Measurements from ENCODE around the gene MAP4K2. TPM values are rescaled to one million over a fixed set of nuclear protein-coding genes. Genes with fewer than 3 reads are reported as not detected.

Gene MAP4K2
- total and polyA plus RNA-seq, 2 of the 4 experiments (the other 2 are of a cell fraction): 11.7 to 16.6 TPM

DNA sequence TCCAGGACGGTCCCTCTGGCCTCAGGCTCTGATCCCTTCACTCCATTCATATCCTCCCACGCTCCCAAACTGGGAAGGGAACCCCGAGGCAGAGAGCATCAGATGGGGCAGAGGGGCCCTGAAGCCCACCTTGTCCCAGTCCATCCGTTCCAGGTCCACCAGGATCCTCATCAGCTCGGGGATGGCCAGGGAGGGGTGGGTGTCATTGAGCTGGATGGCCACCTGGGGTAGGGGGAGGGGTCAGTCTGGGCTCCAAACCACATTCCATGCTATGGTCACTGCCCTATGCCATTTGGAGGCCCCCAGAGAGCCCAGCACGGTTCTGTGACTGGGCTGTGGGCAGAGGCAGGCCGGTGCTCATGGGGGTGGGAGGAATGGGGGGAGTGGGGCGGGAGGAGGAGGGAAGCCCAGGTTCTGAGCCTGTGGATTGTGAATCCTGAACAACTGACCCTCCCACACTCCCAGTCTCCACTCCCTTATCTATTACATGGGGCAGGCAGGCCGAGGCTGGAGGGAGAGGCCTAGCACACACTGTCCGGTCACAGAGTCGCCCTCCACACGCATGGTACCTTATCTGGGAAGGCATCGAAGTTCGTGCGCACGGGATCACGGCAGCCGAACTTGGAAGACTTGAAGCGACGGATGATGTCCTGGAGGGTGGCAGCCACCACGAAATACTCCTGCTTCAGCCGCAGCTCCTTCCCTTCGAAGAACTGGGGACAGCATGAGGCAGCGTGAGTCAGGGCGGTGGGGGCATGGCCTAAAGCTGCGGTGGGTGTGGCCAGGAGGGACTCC, 48.7 kb downstream of the MAP4K2 start:
- Histone ChIP-seq H3K27me3 (ENCODE audit: control insufficient read depth, insufficient read depth, low read length) (no peaks in the 10 kb centered on the region), H2BK120ac (ENCODE audit: low read depth, low read length) (no peak overlapping the region), H2BK15ac (ENCODE audit: low read depth, low read length) (no peak overlapping the region), H3K9me1 (ENCODE audit: insufficient read depth, low read length) (no peaks in the 10 kb centered on the region), H3K4me2 (ENCODE audit: low read depth, low read length) (no peak overlapping the region), H3K23ac (ENCODE audit: low read depth, low read length) (no peak overlapping the region), H3K4me3 (ENCODE audit: insufficient read depth, low read depth, low read length) (no peak overlapping the region), H3K79me1 (ENCODE audit: low read depth in 1 of 2, low read length in 2 of 2) (no peaks in the 10 kb centered on the region), H3K9ac (ENCODE audit: low read depth, low read length) (no peak overlapping the region), H3K56ac (ENCODE audit: extremely low read depth, insufficient read depth, low read length) (no peak overlapping the region), H4K5ac (ENCODE audit: low read depth, low read length) (no peak overlapping the region), H4K91ac (ENCODE audit: insufficient read depth, low read depth, low read length) (no peak overlapping the region), H3K9me3 (ENCODE audit: control insufficient read depth, insufficient read depth, low read length) (no peaks in the 10 kb centered on the region), H3K14ac (replicated peaks; ENCODE audit: low read depth, low read length) (no peak overlapping the region), H2AK5ac (ENCODE audit: low read depth, low read length) (no peak overlapping the region), H3K4me1 (ENCODE audit: control insufficient read depth, insufficient read depth, low read length) (no peaks in the 10 kb centered on the region), H2AK9ac (replicated peaks; ENCODE audit: low read depth, low read length, poor library complexity) (no peak overlapping the region), H2BK20ac (ENCODE audit: low read depth, low read length) (no peak overlapping the region), H3K27ac (ENCODE audit: insufficient read depth, low read length) (no peak overlapping the region), H4K20me1 (ENCODE audit: insufficient read depth, low read length) (peaks cover 5% of the 10 kb centered on the region; the same call in 1 of the 2 replicates), H2BK5ac (ENCODE audit: low read depth, low read length, poor library complexity, severe bottlenecking) (no peak overlapping the region), H4K8ac (ENCODE audit: low read depth in 2 of 2, low read length in 2 of 2) (no peak overlapping the region), H3K18ac (ENCODE audit: low read depth, low read length) (no peak overlapping the region), H2AFZ (replicated peaks; ENCODE audit: low read length, poor library complexity) (no peak overlapping the region), H3K36me3 (ENCODE audit: control insufficient read depth, insufficient read depth, low read length) (no peaks in the 10 kb centered on the region), H3K4ac (ENCODE audit: low read depth, low read length) (no peak overlapping the region)
- dilution Hi-C loops (cut with HindIII; ENCODE audit: low sequenced_read_pairs, unreplicated experiment) (no loop called here), intact Hi-C loops (cut with micrococcal nuclease) (no loop called here), in situ Hi-C loops (cut with MboI; ENCODE audit: low sequenced_read_pairs) (no loop called here)
- BruUV-seq (replicated peaks): no TSS peak
- ChIA-PET POLR2A (ENCODE audit: unreplicated experiment) (no interaction called here), CTCF (no interaction called here)
- 73% methylated on average over 14 of the region's 26 CpGs; no CpG with 5 or more reads in 1 of the 2 experiments for WGBS, 2 experiments (ENCODE audit: extremely low coverage in 2 of 2, insufficient read length in 1 of 2)
- no peak for ATAC-seq (ENCODE audit: low read depth)
- TF ChIP-seq MXI1 (IDR thresholded peaks at IDR 0.05; ENCODE audit: borderline replicate concordance, low read depth, low read length) (no peak), MAZ (IDR thresholded peaks at IDR 0.05; ENCODE audit: borderline replicate concordance, low read depth, low read length) (no peak), CEBPB (IDR thresholded peaks at IDR 0.05; ENCODE audit: low read depth, low read length) (no peak), RCOR1 (IDR thresholded peaks at IDR 0.05; ENCODE audit: insufficient replicate concordance, low read length) (no peak), RFX5 (IDR thresholded peaks at IDR 0.05; ENCODE audit: low read depth, low read length) (no peak), BHLHE40 (IDR thresholded peaks at IDR 0.05; ENCODE audit: low read depth, low read length) (no peak), POLR2A (IDR thresholded peaks at IDR 0.05; ENCODE audit: low read depth, low read length) (no peak), NFE2L2 (IDR thresholded peaks at IDR 0.05; ENCODE audit: low read depth, low read length) (no peak), CHD1 (IDR thresholded peaks at IDR 0.05; ENCODE audit: low read depth, low read length) (no peak), SMC3 (IDR thresholded peaks at IDR 0.05; ENCODE audit: low read depth, low read length) (no peak), MAFK (IDR thresholded peaks at IDR 0.05; ENCODE audit: low read depth, low read length) (no peak), RAD21 (IDR thresholded peaks at IDR 0.05; ENCODE audit: low read length) (no peak), FOS (IDR thresholded peaks at IDR 0.05; ENCODE audit: low read depth, low read length) (no peak)
- TF ChIP-seq, protein P1, sequence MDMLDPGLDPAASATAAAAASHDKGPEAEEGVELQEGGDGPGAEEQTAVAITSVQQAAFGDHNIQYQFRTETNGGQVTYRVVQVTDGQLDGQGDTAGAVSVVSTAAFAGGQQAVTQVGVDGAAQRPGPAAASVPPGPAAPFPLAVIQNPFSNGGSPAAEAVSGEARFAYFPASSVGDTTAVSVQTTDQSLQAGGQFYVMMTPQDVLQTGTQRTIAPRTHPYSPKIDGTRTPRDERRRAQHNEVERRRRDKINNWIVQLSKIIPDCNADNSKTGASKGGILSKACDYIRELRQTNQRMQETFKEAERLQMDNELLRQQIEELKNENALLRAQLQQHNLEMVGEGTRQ (IDR thresholded peaks at IDR 0.05; ENCODE audit: low read depth, low read length): no peak
- TF ChIP-seq, protein P2, sequence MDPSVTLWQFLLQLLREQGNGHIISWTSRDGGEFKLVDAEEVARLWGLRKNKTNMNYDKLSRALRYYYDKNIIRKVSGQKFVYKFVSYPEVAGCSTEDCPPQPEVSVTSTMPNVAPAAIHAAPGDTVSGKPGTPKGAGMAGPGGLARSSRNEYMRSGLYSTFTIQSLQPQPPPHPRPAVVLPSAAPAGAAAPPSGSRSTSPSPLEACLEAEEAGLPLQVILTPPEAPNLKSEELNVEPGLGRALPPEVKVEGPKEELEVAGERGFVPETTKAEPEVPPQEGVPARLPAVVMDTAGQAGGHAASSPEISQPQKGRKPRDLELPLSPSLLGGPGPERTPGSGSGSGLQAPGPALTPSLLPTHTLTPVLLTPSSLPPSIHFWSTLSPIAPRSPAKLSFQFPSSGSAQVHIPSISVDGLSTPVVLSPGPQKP (IDR thresholded peaks at IDR 0.05; ENCODE audit: borderline replicate concordance, low read depth, low read length): no peak
- TF ChIP-seq, protein P3, sequence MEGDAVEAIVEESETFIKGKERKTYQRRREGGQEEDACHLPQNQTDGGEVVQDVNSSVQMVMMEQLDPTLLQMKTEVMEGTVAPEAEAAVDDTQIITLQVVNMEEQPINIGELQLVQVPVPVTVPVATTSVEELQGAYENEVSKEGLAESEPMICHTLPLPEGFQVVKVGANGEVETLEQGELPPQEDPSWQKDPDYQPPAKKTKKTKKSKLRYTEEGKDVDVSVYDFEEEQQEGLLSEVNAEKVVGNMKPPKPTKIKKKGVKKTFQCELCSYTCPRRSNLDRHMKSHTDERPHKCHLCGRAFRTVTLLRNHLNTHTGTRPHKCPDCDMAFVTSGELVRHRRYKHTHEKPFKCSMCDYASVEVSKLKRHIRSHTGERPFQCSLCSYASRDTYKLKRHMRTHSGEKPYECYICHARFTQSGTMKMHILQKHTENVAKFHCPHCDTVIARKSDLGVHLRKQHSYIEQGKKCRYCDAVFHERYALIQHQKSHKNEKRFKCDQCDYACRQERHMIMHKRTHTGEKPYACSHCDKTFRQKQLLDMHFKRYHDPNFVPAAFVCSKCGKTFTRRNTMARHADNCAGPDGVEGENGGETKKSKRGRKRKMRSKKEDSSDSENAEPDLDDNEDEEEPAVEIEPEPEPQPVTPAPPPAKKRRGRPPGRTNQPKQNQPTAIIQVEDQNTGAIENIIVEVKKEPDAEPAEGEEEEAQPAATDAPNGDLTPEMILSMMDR (conservative IDR thresholded peaks at IDR 0.05; ENCODE audit: low read depth, low read length): no peak
- no peak for DNase-seq

All from IMR-90 (cell line).